Esophagus (tissue), 2 donors: Measurements from ENCODE around the gene CDK5R1. TPM values are rescaled to one million over a fixed set of nuclear protein-coding genes. Genes with fewer than 3 reads are reported as not detected.

Experiments
- H3K27ac ChIP-seq, 2 donors: one replicate each; pipeline ENCODE4 v1.5.1; 2013; ENCODE audit warnings: low read depth in 2 of 2, mild to moderate bottlenecking in 2 of 2, inconsistent platforms in 1 of 2, low read length in 1 of 2, moderate library complexity in 1 of 2
- H3K27me3 ChIP-seq, 2 donors: one replicate each; pipeline ENCODE4 v1.6.1; 2013; ENCODE audit warnings: low read length in 2 of 2, control low read depth in 1 of 2, mild to moderate bottlenecking in 1 of 2; ENCODE audit not compliant: insufficient read depth in 2 of 2, control insufficient read depth in 1 of 2
- H3K36me3 ChIP-seq, 2 donors: one replicate each; pipeline ENCODE4 v1.6.1; 2013; ENCODE audit warnings: low read length in 1 of 2; ENCODE audit not compliant: control insufficient read depth in 2 of 2, insufficient read depth in 2 of 2
- H3K4me1 ChIP-seq, 2 donors: one replicate each; pipeline ENCODE4 v1.6.1; 2013; ENCODE audit warnings: low read length in 1 of 2; ENCODE audit not compliant: control insufficient read depth in 2 of 2, insufficient read depth in 2 of 2
- H3K4me3 ChIP-seq, 2 donors: one replicate each; pipeline ENCODE4 v1.5.1; 2013; ENCODE audit warnings: low read length in 2 of 2, mild to moderate bottlenecking in 2 of 2, low read depth in 1 of 2, moderate library complexity in 1 of 2
- H3K9me3 ChIP-seq, 2 donors: one replicate each; pipeline ENCODE4 v1.6.1; 2013; ENCODE audit warnings: mild to moderate bottlenecking in 2 of 2, low read depth in 1 of 2, low read length in 1 of 2, moderate library complexity in 1 of 2; ENCODE audit not compliant: control insufficient read depth in 2 of 2, insufficient read depth in 1 of 2
- WGBS, 2 donors: extraction: QIAGEN DNeasy Blood & Tissue Kit; methylation state at CpG; one replicate each; pipeline ENCODE4 v1.1.7; 2013; 5-methylcytosine and 5-hydroxymethylcytosine counted together
- polyA plus RNA-seq, 2 donors: library from polyadenylated mRNA; stranded (reverse); fragments of 200-250 nt; gene quantifications; one replicate each; pipeline ENCODE4 v1.2.3, GENCODE V29; 2013
- donor health status: healthy with polysubstance abuse.
- donor health status: Bipolar disorder and iron deficiency.

The CDK5R1 gene
- polyA plus RNA-seq, 2 donors, result 5.5 to 5.6 TPM

DNA sequence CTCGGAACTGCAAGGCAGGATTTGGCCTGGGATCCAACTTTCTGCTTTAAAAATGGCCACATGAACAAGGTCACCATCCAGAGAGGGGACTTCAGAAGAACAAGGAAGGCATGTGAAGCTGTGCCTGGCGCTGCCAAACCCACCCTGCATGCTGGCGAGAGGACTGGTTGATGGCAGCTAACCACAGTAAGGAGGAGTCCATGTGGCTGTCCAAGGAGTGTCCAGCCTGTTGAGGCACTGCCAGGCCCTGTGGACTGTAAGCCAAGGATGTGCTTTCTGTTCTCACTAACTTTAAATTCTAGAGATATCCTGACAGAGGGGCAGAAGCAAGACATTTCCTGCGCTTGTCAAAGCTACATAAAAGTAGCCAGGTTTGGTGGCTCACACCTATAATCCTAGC is 40.4 kb downstream of the CDK5R1 start:
- Histone ChIP-seq H3K36me3 (peaks cover 0 to 7% of the 10 kb centered on the region in 2 donors), H3K4me1 (no peaks in the 10 kb centered on the region), H3K27me3 (no peaks in the 10 kb centered on the region), H3K27ac (no peak overlapping the region), H3K9me3 (no peaks in the 10 kb centered on the region), H3K4me3 (no peak overlapping the region)
- 95 to 96% methylated on average over 4 of the region's 4 CpGs for WGBS, 2 donors

DNA sequence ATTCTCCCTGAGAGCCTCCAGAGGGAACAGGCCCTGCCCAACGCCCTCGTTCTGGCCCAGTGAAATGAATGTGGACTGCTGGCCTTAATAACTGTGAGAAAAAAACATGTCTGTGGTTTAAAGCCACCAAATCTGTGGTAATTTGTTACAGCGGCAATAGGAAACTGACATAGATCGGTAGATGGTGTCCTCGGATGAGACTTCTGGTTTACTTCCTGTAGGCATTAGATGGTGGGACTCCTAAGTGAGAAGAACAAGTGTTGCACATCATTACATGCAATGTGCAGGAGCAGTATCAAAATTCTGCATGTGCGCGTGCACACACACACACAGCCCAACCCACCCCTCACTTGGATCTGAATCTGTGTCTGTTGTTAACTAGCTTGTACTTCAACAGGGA is 42.0 kb downstream of the CDK5R1 start:
- H3K36me3 ChIP-seq, result peaks cover 0 to 7% of the 10 kb centered on the region in 2 donors
- no peaks in the 10 kb centered on the region for H3K4me1 ChIP-seq
- H3K27ac ChIP-seq, result no peak overlapping the region
- 88 to 89% methylated on average over 7 of the region's 7 CpGs for WGBS, 2 donors
- H3K9me3 ChIP-seq, result no peaks in the 10 kb centered on the region
- H3K4me3 ChIP-seq, result no peak overlapping the region
- H3K27me3 ChIP-seq, result no peaks in the 10 kb centered on the region

DNA sequence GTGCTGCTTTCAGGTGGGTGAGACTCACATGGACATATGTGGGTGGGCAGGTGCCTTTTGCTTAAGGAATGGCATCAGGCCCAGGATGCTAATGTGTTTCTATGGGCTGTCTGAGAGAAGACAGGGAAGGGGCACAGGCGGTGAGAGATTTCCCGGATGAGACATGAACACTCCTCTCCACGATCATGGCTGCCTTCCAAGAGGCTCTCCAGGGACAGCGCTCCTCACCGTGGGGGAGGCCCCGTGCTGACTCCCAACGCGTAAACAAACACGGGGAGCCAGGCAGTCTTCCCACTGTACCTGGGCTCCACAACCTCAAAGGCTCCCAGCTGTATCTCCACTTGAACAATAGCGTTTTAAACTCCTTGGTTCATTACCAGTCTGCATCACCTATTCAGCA is 42.8 kb downstream of the CDK5R1 start:
- 76 to 78% methylated on average over 10 of the region's 10 CpGs for WGBS, 2 donors
- no peaks in the 10 kb centered on the region for H3K4me1 ChIP-seq
- no peak overlapping the region for H3K27ac ChIP-seq
- H3K4me3 ChIP-seq, result no peak overlapping the region
- H3K9me3 ChIP-seq, result no peaks in the 10 kb centered on the region
- peaks cover 0 to 7% of the 10 kb centered on the region in 2 donors for H3K36me3 ChIP-seq
- no peaks in the 10 kb centered on the region for H3K27me3 ChIP-seq

DNA sequence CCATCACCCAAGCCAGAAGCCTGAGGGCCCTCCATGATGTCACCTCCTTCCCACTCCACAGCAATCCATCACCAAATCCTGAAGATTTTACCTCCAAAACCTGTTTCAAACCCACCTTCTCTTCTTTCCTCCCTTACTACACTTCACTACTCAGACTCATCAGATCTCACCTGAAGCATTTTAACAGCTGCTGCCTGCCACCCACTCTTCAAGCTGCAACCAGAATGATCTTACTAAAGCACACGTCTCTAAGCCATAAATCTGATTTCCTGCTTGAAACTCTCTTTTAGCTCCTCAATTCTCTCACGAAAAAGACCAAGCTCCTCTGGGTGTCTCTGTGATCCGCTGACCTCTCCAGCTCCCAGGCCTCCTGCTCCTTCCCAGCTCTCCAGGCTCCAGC is 46.5 kb downstream of the CDK5R1 start:
- WGBS, 2 donors, result 88 to 90% methylated on average over 3 of the region's 3 CpGs

DNA sequence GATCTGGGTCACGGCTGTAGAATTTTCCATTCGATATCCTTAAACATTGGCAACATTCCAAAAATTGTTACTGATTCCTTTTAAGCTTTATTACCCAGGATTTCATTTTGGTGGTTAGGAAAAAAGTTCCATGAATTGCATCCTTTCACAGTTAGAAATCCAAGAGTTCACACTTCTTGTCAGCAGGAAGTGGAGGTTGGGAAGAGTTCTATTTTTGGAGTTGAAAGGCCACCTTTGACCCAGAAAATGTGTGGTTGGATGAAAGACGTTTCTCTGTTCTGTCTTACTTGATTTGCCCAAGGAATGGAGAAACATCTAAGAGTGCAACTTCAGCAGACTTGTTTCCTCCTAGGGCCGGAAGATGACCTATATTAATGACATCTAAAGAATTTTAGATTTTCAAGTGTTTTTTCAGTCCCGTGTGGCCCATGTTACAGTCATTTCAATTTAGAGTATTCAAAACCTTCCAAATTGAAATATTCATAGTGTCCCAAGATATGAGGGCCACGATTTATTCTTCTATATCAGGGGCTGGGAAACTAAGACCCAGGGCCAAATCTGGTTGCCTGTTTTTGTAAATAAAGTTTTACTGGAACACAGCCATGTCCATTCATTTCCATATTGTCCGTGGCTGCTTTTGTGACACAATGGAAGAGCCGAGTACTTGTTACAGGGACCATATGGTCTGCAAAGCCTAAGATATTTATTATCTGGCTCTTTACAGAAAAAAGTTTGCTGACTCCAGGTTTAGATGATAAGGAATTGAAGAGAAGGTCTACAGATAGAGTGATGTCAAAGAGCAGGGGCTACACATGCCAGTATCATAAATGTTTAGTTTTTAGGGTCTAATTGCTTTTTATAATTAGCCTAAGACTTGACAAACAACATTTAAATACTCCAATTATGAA is 50.2 kb downstream of the CDK5R1 start:
- Histone ChIP-seq H3K36me3 (no peaks in the 10 kb centered on the region), H3K9me3 (no peaks in the 10 kb centered on the region), H3K4me3 (no peak overlapping the region), H3K27ac (no peak overlapping the region), H3K27me3 (no peaks in the 10 kb centered on the region), H3K4me1 (no peaks in the 10 kb centered on the region)
- WGBS, 2 donors, result 63 to 67% methylated on average over 8 of the region's 8 CpGs

More for the DNA sequence above, 46.5 kb downstream of the CDK5R1 start:
- no peaks in the 10 kb centered on the region for H3K9me3 ChIP-seq
- H3K27ac ChIP-seq, result no peak overlapping the region
- no peaks in the 10 kb centered on the region for H3K4me1 ChIP-seq
- H3K36me3 ChIP-seq, result peaks cover 0 to 4% of the 10 kb centered on the region in 2 donors
- no peaks in the 10 kb centered on the region for H3K27me3 ChIP-seq
- no peak overlapping the region for H3K4me3 ChIP-seq

Other genes with a start within 250 kb of the CDK5R1 start
- under 1 TPM; 0.29 to 0.58 TPM for gene RHBDL3, start 221.2 kb upstream of the CDK5R1 start, polyA plus RNA-seq
- 1 to 10 TPM; 7.3 to 9.3 TPM for gene C17orf75, start 144.8 kb upstream of the CDK5R1 start, polyA plus RNA-seq
- 100 to 1,000 TPM in 1 of 2 donors, 10 to 100 TPM in 1; 73.6 to 114 TPM for gene ZNF207, start 136.8 kb upstream of the CDK5R1 start, polyA plus RNA-seq
- gene PSMD11, start 42.5 kb upstream of the CDK5R1 start, polyA plus RNA-seq, result 10 to 100 TPM; 45.8 to 55.0 TPM